ENCODE results near the gene FRAS1.
"Not testable (repeated sequence)": the region's sequence is repeated elsewhere in the genome, so short reads cannot be mapped to it uniquely, and the experiment has no call there.

FRAS1 gene

GRCh38 chr4:78057135-78057599 is at the start of gene FRAS1:
FRAS1 (plus strand) TSS chr4:78057323; CDS start chr4:78058010, 687 bp downstream.
- peak; percentile 55 for DNase-seq

GRCh38 chr4:78011003-78011402 is 46.1 kb upstream of the FRAS1 start:
- DNase-seq = not testable (repeated sequence)

- DNase-seq = no peak
Measured at GRCh38 chr4:78014889-78015886, 41.9 kb upstream of the FRAS1 start.

GRCh38 chr4:78018271-78019049 is 38.7 kb upstream of the FRAS1 start:
- DNase-seq = no peak

GRCh38 chr4:78019414-78019813 is 37.7 kb upstream of the FRAS1 start:
- no peak for DNase-seq

GRCh38 chr4:78020677-78021076 is 36.4 kb upstream of the FRAS1 start:
- DNase-seq = no peak

- DNase-seq = no peak
Measured at GRCh38 chr4:78022517-78022916, 34.6 kb upstream of the FRAS1 start.

GRCh38 chr4:78024085-78024484 is 33.0 kb upstream of the FRAS1 start:
- no peak for DNase-seq

GRCh38 chr4:78024576-78025091 is 32.5 kb upstream of the FRAS1 start:
- no peak for DNase-seq

- DNase-seq = no peak
Measured at GRCh38 chr4:78031417-78031950, 25.6 kb upstream of the FRAS1 start.

- no peak for DNase-seq
Measured at GRCh38 chr4:78032446-78032845, 24.7 kb upstream of the FRAS1 start.

GRCh38 chr4:78032929-78033328 is 24.2 kb upstream of the FRAS1 start:
- DNase-seq = no peak

GRCh38 chr4:78033861-78034260 is 23.3 kb upstream of the FRAS1 start:
- no peak for DNase-seq

- DNase-seq = no peak
Measured at GRCh38 chr4:78038704-78039103, 18.4 kb upstream of the FRAS1 start.

GRCh38 chr4:78039678-78040077 is 17.4 kb upstream of the FRAS1 start:
- no peak for DNase-seq

GRCh38 chr4:78040431-78040830 is 16.7 kb upstream of the FRAS1 start:
- no peak for DNase-seq

- no peak for DNase-seq
Measured at GRCh38 chr4:78047366-78047765, 9.8 kb upstream of the FRAS1 start.

GRCh38 chr4:78056265-78057129 is 626 bp upstream of the FRAS1 start:
- DNase-seq = peak; percentile 55

- DNase-seq = no peak
Measured at GRCh38 chr4:78057600-78058550, 752 bp downstream of the FRAS1 start.

- peak; percentile 8 for DNase-seq
Measured at GRCh38 chr4:78058591-78059523, 1.7 kb downstream of the FRAS1 start.

Measured in cortex of kidney (tissue), 1 donor.